Breast epithelium (tissue), 4 donors: Measurements from ENCODE around the gene DUSP22. TPM values are rescaled to one million over a fixed set of nuclear protein-coding genes. Genes with fewer than 3 reads are reported as not detected.

ENCODE experiments used
- DNase-seq, 2 donors: peaks; one replicate each; pipeline ENCODE4 v3.0.0-alpha.2; 2019; ENCODE audit warnings: low spot score in 2 of 2
- H3K27ac ChIP-seq, 2 donors: fragments of 200-600 bp; sonication (generic) in 1 of 2; one replicate each; pipeline ENCODE4 v1.5.1; 2016 to 2019; ENCODE audit warnings: mild to moderate bottlenecking in 1 of 2
- H3K27me3 ChIP-seq, 2 donors: fragments of 200-600 bp; sonication (generic) in 1 of 2; one replicate each; pipeline versions ENCODE4 v1.5.1 to v1.6.0; 2017 to 2019; ENCODE audit warnings: control low read depth in 1 of 2, mild to moderate bottlenecking in 1 of 2
- H3K36me3 ChIP-seq: fragments of 200-600 bp; one replicate; pipeline ENCODE4 v1.5.1; 2019
- H3K4me1 ChIP-seq, 2 donors: fragments of 200-600 bp; sonication (generic); one replicate each; pipeline ENCODE4 v1.5.1; 2016 to 2019; ENCODE audit warnings: control low read depth in 1 of 2
- H3K4me3 ChIP-seq, 3 donors: fragments of 200-600 bp; sonication (generic); 1 replicate in 2 of 3; 2 replicates in 1 of 3; pipeline ENCODE4 v1.5.1; 2016 to 2019; ENCODE audit warnings: mild to moderate bottlenecking in 3 of 3, moderate library complexity in 2 of 3
- H3K9me3 ChIP-seq, 2 donors: fragments of 200-600 bp; sonication (generic) in 1 of 2; one replicate each; pipeline ENCODE4 v1.5.1; 2016 to 2019; ENCODE audit warnings: control low read depth in 1 of 2
- POLR2A ChIP-seq: fragments of 450-650 bp; IDR thresholded peaks from one replicate; pipeline ENCODE4 v1.6.1; 2016; ENCODE audit warnings: antibody characterized with exemption, mild to moderate bottlenecking, moderate library complexity
- POLR2AphosphoS5 ChIP-seq, 3 donors: sonication (generic); formaldehyde crosslinking; IDR thresholded peaks; one replicate each; pipeline ENCODE4 v1.6.1; 2017; ENCODE audit warnings: antibody characterized with exemption in 3 of 3
- intact Hi-C: fragments of 100-400 bp; cut with DNase I; formaldehyde crosslinking; loops from one replicate; pipeline ENCODE4 v1.15.1; 2023; ENCODE audit warnings: low total_unique reads
- total RNA-seq, 3 donors: library from RNA; depleted of rRNA; stranded (reverse); fragments of >200 nt; gene quantifications; one replicate each; pipeline ENCODE4 v1.1.0, GENCODE V29; 2016
- TF ChIP-seq, protein P1 (sequence below), 3 donors: fragments of 450-650 bp; IDR thresholded peaks; one replicate each; pipeline ENCODE4 v1.5.1; 2016 to 2017; ENCODE audit warnings: antibody characterized with exemption in 3 of 3, mild to moderate bottlenecking in 3 of 3, moderate library complexity in 3 of 3

The DUSP22 gene
- total RNA-seq, 3 donors from 2014 or later, result 55.6 to 81.9 (median 59.0) TPM

- H3K9me3 ChIP-seq, result peaks cover 8 to 21% of the 10 kb centered on the region in 2 donors
- no peak overlapping the region for H3K4me3 ChIP-seq
- H3K27ac ChIP-seq, result no peak overlapping the region
- DNase-seq, result no peak
- H3K4me1 ChIP-seq, result no peaks in the 10 kb centered on the region
- H3K36me3 ChIP-seq, result no peaks in the 10 kb centered on the region
- TF ChIP-seq POLR2A, result no peak
- TF ChIP-seq POLR2AphosphoS5 (IDR thresholded peaks at IDR 0.05), result no peak
- TF ChIP-seq, protein P1, sequence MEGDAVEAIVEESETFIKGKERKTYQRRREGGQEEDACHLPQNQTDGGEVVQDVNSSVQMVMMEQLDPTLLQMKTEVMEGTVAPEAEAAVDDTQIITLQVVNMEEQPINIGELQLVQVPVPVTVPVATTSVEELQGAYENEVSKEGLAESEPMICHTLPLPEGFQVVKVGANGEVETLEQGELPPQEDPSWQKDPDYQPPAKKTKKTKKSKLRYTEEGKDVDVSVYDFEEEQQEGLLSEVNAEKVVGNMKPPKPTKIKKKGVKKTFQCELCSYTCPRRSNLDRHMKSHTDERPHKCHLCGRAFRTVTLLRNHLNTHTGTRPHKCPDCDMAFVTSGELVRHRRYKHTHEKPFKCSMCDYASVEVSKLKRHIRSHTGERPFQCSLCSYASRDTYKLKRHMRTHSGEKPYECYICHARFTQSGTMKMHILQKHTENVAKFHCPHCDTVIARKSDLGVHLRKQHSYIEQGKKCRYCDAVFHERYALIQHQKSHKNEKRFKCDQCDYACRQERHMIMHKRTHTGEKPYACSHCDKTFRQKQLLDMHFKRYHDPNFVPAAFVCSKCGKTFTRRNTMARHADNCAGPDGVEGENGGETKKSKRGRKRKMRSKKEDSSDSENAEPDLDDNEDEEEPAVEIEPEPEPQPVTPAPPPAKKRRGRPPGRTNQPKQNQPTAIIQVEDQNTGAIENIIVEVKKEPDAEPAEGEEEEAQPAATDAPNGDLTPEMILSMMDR (IDR thresholded peaks at IDR 0.05), result no peak
- peaks cover 0 to 47% of the 10 kb centered on the region in 2 donors for H3K27me3 ChIP-seq
- intact Hi-C loops, result no loop called here
These were observed 74.4 kb downstream of the DUSP22 start for GRCh38 chr6:366389-367297.

DNA sequence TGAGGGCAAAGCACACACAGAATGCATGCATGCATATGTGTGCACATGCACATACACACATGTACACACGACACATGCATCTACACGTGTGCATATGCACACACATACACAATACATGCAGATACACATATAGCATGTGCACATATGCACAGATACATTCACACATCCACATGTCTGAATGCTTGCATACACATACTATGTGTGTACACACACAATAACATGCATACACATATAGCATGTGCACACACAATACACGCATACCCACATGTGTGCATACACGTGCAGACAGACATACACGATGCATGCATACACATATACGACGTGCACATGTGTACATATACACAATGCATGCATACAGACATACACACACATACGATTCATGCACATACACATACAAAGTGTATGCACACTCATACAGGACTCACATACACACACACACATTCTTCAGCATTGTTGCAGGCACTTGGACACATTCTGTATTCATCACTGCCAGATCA is 75.1 kb downstream of the DUSP22 start:
- H3K4me1 ChIP-seq, result no peaks in the 10 kb centered on the region
- no peaks in the 10 kb centered on the region for H3K36me3 ChIP-seq
- H3K27ac ChIP-seq, result no peak overlapping the region
- no peak overlapping the region for H3K4me3 ChIP-seq
- intact Hi-C loops, result no loop called here
- H3K9me3 ChIP-seq, result peaks cover 8 to 20% of the 10 kb centered on the region in 2 donors
- DNase-seq, result no peak
- H3K27me3 ChIP-seq, result peaks cover 0 to 49% of the 10 kb centered on the region in 2 donors
- TF ChIP-seq POLR2A (no peak), POLR2AphosphoS5 (IDR thresholded peaks at IDR 0.05) (no peak)
- TF ChIP-seq, protein P1 (IDR thresholded peaks at IDR 0.05), result no peak

- no peak overlapping the region for H3K4me3 ChIP-seq
- peaks cover 1 to 56% of the 10 kb centered on the region in 2 donors for H3K27me3 ChIP-seq
- intact Hi-C loops, result no loop called here
- no peak for DNase-seq
- H3K9me3 ChIP-seq, result peaks cover 8 to 13% of the 10 kb centered on the region in 2 donors
- H3K4me1 ChIP-seq, result no peaks in the 10 kb centered on the region
- no peak overlapping the region for H3K27ac ChIP-seq
- H3K36me3 ChIP-seq, result no peaks in the 10 kb centered on the region
- TF ChIP-seq POLR2AphosphoS5 (IDR thresholded peaks at IDR 0.05) (no peak), POLR2A (no peak)
- TF ChIP-seq, protein P1 (IDR thresholded peaks at IDR 0.05), result no peak
These were observed 75.8 kb downstream of the DUSP22 start for GRCh38 chr6:367891-368630.

DNA sequence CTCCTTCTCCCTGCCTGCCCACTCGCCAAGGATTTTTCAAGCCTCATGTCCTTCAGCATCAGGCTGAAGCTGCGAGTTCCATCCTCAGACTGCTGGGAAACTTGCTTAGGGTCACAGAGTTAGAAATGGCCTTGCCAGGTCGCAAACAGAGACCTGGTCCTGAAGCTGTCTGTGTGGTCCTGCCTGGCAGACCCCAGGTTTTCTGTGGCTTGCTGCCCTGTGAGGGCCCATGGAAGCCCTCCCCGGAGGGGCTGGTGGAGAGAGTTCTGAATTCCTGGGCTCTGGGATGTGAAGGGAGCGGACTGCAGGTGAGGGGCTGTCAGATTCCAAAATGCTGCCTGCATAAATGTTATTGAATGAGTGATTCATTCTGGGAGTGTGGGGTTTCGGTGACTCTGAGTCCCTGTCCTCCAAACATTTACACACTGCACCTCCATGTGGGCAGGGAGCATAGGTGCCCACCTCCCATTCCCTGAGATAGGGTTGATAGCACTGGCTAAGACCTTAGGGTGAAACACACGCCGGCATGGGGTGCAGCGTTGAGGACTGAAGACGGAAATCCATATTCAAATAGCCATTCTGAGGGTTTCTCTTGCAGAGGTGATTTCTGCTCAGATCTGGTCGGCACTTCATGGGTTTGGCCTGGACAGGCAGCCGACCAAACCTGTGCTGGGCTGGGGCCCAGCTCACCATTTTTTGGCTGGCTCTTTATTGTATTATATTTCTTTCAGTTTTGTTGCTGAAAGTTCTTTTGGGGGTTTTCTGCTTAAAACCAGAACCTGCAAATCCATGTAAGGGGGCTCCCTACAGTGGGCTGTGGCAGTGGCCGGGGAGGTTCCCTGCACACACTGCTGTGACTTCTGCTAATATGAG is 77.5 kb downstream of the DUSP22 start:
- peaks cover 0 to 8% of the 10 kb centered on the region in 2 donors for H3K9me3 ChIP-seq
- no peaks in the 10 kb centered on the region for H3K4me1 ChIP-seq
- TF ChIP-seq POLR2AphosphoS5 (IDR thresholded peaks at IDR 0.05), result no peak
- TF ChIP-seq, protein P1 (IDR thresholded peaks at IDR 0.05), result no peak
- TF ChIP-seq POLR2A, result no peak
- intact Hi-C loops, result no loop called here
- H3K36me3 ChIP-seq, result no peaks in the 10 kb centered on the region
- H3K27ac ChIP-seq, result no peak overlapping the region
- DNase-seq, result no peak
- peaks cover 5 to 73% of the 10 kb centered on the region in 2 donors for H3K27me3 ChIP-seq
- H3K4me3 ChIP-seq, result no peak overlapping the region
